ENCODE results near the gene HCRTR1. TPM values are rescaled to one million over a fixed set of nuclear protein-coding genes. Genes with fewer than 3 reads are reported as not detected.

HCRTR1 gene
- total and polyA plus RNA-seq, 2 donors, result 0.09 to 0.21 TPM

GRCh38 chr1:31661856-31662255 is 44.4 kb downstream of the HCRTR1 start:
- Histone ChIP-seq H3K4me1 (ENCODE audit: insufficient read depth) (no peaks in the 10 kb centered on the region), H3K27ac (ENCODE audit: low read depth) (no peak overlapping the region), H3K36me3 (ENCODE audit: insufficient read depth) (no peaks in the 10 kb centered on the region), H3K4me3 (ENCODE audit: low read depth, low read length) (no peak overlapping the region)
- 86% methylated on average over 6 of the region's 6 CpGs for WGBS
- DNase-seq (ENCODE audit: extremely low spot score), result no peak

GRCh38 chr1:31662463-31662862 is 45.0 kb downstream of the HCRTR1 start:
- Histone ChIP-seq H3K36me3 (ENCODE audit: insufficient read depth) (no peaks in the 10 kb centered on the region), H3K27ac (ENCODE audit: low read depth) (no peak overlapping the region), H3K4me1 (ENCODE audit: insufficient read depth) (no peaks in the 10 kb centered on the region), H3K4me3 (ENCODE audit: low read depth, low read length) (no peak overlapping the region)
- WGBS, result 84% methylated on average over 12 of the region's 12 CpGs
- no peak for DNase-seq (ENCODE audit: extremely low spot score)

DNA sequence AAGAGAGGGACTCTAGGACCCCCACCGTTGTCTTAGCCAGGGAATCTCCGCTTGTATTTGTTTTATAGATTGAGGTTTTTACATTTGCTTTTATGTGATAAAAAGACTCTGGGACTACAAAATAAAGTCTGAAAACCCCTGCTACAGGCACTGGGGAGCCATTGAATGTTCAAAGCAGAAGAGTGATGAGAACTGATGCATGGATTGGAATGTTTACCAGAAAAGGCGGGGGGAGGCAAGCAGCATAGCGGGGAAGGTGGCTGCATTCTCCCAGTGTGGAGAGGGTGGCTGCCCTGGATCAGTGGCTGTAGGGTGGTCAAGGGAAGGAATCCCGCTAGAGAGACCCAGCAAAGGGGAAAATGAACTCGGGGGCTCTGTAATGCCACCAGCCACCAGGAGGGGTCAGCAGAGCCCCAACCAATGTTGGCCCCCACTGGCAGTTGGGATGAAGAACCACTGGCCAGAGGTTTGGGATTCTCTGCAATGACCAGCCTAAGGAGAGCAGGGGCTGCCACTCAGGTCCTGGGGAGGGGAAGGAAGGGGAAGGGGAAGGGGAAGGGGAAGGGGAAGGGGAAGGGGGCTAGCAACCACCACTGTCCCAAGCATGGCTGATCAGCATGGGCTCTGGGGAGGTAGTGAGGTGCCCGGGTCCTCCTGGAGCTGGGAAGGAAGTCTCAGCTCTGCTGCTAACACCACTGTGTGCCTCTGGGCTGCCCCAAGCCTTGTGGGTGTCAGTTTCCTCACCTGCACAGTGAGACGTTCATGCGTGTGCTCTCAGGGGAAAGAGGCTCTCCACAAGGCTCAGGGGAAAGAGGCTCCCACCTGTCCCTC is 46.3 kb downstream of the HCRTR1 start:
- no peak for DNase-seq (ENCODE audit: extremely low spot score)
- Histone ChIP-seq H3K36me3 (ENCODE audit: insufficient read depth) (no peaks in the 10 kb centered on the region), H3K27ac (ENCODE audit: low read depth) (no peak overlapping the region), H3K4me3 (ENCODE audit: low read depth, low read length) (no peak overlapping the region), H3K4me1 (ENCODE audit: insufficient read depth) (no peaks in the 10 kb centered on the region)
- 48% methylated on average over 9 of the region's 9 CpGs for WGBS

GRCh38 chr1:31664528-31664927 is 47.0 kb downstream of the HCRTR1 start:
- no peaks in the 10 kb centered on the region for H3K36me3 ChIP-seq (ENCODE audit: insufficient read depth)
- H3K4me1 ChIP-seq (ENCODE audit: insufficient read depth), result no peaks in the 10 kb centered on the region
- 84% methylated on average over 9 of the region's 9 CpGs for WGBS
- H3K4me3 ChIP-seq (ENCODE audit: low read depth, low read length), result no peak overlapping the region
- H3K27ac ChIP-seq (ENCODE audit: low read depth), result no peak overlapping the region
- DNase-seq (ENCODE audit: extremely low spot score), result no peak

DNA sequence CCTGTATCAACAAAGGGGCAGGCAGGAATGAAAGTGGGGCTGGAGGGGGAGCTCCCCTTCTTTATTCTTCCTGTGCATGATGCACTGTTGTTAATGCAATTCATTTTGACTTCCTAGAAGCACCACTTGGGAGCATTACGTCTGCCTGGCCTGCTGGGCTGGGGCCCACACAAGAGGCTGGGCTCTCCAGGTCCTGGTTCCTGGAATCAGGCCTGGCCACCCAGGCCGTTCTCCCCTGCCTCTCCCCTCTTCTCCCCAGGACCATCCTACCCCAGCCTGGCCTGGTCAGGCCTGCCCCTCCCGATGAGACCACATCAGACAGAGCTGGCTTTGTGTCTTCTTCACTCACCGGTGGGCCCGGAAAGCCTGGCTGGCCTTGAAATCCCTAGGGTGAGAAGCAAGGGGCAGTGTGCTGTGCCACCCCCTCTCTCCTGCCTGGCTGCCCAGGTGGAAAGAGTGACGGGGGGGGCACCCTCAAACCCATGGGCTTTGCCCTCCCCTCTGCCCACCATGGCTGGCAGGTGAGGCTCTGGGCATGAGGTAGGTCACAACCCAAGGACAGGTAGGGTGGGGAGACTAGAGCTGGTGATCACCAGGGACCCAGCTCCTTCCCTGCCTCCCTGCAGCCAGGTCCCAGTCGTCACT is 47.9 kb downstream of the HCRTR1 start:
- DNase-seq (ENCODE audit: extremely low spot score), result no peak
- H3K27ac ChIP-seq (ENCODE audit: low read depth), result no peak overlapping the region
- no peak overlapping the region for H3K4me3 ChIP-seq (ENCODE audit: low read depth, low read length)
- WGBS, result 60% methylated on average over 7 of the region's 7 CpGs
- H3K4me1 ChIP-seq (ENCODE audit: insufficient read depth), result no peaks in the 10 kb centered on the region
- H3K36me3 ChIP-seq (ENCODE audit: insufficient read depth), result no peaks in the 10 kb centered on the region

GRCh38 chr1:31666263-31666963 is 48.9 kb downstream of the HCRTR1 start:
- 48% methylated on average over 10 of the region's 10 CpGs for WGBS
- Histone ChIP-seq H3K4me1 (ENCODE audit: insufficient read depth) (no peaks in the 10 kb centered on the region), H3K36me3 (ENCODE audit: insufficient read depth) (no peaks in the 10 kb centered on the region), H3K27ac (ENCODE audit: low read depth) (no peak overlapping the region), H3K4me3 (ENCODE audit: low read depth, low read length) (no peak overlapping the region)
- no peak for DNase-seq (ENCODE audit: extremely low spot score)

DNA sequence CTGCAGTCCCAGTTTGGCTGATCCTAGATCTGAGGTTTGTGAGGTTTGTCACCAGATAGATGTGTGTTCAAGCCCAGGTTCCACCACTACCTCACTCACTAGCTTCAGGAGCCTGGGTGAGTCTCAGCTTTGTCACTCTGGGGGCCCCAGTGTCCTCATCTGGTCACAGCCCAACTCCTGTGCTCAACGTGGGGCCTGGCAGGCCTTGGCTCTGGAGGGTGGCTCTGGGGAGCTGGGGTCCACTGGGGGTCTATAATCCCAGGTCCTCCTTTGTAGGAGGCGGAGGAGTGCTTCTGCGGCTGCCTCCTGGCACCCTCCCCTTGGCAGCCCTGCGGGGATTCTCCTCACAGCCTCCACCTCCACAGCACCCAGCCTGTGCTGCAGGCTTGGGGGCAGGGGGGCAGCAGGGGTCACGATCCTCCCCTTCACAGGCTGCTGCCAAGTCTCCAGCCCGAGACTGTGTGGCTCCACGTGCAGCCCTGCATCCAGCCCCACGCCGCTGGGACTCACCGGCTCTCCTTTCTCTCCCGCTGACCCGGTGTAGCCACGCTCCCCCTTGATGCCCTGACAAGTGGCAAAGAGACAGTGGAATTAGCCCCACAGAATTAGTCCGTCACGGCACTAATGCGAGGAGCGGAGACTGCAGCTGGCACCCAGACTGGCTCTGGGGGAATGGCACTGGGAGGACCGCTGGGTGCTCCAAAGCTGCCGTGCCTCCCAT is 49.7 kb downstream of the HCRTR1 start:
- 71% methylated on average over 19 of the region's 19 CpGs for WGBS
- Histone ChIP-seq H3K27ac (ENCODE audit: low read depth) (no peak overlapping the region), H3K4me1 (ENCODE audit: insufficient read depth) (no peaks in the 10 kb centered on the region), H3K4me3 (ENCODE audit: low read depth, low read length) (no peak overlapping the region), H3K36me3 (ENCODE audit: insufficient read depth) (no peaks in the 10 kb centered on the region)
- DNase-seq (ENCODE audit: extremely low spot score), result no peak

- DNase-seq (ENCODE audit: extremely low spot score), result no peak
- Histone ChIP-seq H3K4me3 (ENCODE audit: low read depth, low read length) (no peak overlapping the region), H3K36me3 (ENCODE audit: insufficient read depth) (no peaks in the 10 kb centered on the region), H3K27ac (ENCODE audit: low read depth) (no peak overlapping the region), H3K4me1 (ENCODE audit: insufficient read depth) (no peaks in the 10 kb centered on the region)
- 75% methylated on average over 11 of the region's 11 CpGs for WGBS
These were observed 50.9 kb downstream of the HCRTR1 start for GRCh38 chr1:31668303-31668883.

GRCh38 chr1:31669433-31669785 is 51.9 kb downstream of the HCRTR1 start:
- WGBS, result 54% methylated on average over 7 of the region's 7 CpGs
- Histone ChIP-seq H3K27ac (ENCODE audit: low read depth) (peak overlapping the region; percentile 61), H3K4me3 (ENCODE audit: low read depth, low read length) (no peak overlapping the region), H3K36me3 (ENCODE audit: insufficient read depth) (no peaks in the 10 kb centered on the region), H3K4me1 (ENCODE audit: insufficient read depth) (no peaks in the 10 kb centered on the region)
- no peak for DNase-seq (ENCODE audit: extremely low spot score)

DNA sequence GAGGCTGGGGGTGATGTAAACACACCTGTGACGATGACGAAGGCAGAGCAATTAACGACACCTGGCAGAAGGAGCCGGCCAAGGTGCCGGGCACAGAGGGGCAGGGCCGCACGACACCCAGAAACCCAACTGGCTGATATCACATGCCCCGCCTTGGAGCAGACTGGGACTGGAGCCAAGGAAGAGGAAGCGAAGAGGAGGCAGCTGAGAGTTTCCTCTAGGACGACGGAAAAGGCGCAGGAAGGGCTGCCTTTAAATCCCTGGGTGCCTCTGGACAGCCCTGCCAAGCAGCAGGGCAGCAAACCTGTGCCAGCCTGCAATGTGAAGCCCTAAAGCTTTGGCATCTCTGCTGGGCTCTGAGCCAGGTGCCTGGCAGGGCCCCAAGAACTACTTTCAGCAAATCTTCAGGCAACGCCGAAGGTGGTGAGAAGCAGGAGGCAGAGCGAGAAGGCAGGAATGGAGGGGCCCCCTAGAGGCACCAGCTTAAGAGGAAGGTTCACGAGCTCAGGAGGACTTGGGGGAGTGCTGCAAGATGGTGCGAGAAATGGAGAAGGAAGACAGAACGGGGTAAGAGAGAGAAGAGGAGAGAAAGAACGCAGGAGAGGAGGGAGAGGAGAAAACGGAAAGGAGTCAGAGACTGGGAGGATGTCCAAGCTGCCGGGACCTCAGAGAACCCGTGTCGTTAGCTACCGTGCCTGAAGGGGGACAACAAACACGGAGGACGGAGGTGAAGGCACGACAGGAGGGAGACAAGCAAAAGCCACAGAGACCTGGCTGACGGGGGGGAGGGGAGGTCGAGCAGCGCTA is 52.5 kb downstream of the HCRTR1 start:
- Histone ChIP-seq H3K4me1 (ENCODE audit: insufficient read depth) (no peaks in the 10 kb centered on the region), H3K36me3 (ENCODE audit: insufficient read depth) (no peaks in the 10 kb centered on the region), H3K27ac (ENCODE audit: low read depth) (peak overlapping the region; percentile 61), H3K4me3 (ENCODE audit: low read depth, low read length) (no peak overlapping the region)
- DNase-seq (ENCODE audit: extremely low spot score), result peak; percentile 68
- 11% methylated on average over 30 of the region's 30 CpGs for WGBS

GRCh38 chr1:31670593-31670964 is 53.1 kb downstream of the HCRTR1 start:
- no peak for DNase-seq (ENCODE audit: extremely low spot score)
- no peak overlapping the region for H3K4me3 ChIP-seq (ENCODE audit: low read depth, low read length)
- 35% methylated on average over 6 of the region's 6 CpGs for WGBS

DNA sequence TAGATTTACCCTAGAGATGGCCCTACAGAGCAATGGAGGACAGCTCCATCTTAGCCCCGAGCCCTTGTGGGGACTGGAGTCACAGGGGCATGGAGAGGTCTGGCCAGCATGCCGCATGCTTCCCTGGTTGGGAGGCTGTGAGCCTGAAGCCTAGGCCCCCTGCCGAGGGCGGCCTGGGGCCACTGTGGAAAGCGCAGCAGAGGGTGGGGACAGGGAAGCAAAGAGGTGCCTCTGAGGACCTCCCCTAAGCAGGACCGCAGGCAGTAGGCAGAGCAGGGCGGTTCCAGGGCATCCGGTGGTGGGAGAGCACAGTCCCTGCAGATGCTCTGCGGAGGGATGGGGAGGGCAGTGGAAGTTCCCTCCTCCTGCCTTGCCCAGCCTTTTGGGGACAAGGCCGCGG is 53.7 kb downstream of the HCRTR1 start:
- Histone ChIP-seq H3K36me3 (ENCODE audit: insufficient read depth) (no peaks in the 10 kb centered on the region), H3K27ac (ENCODE audit: low read depth) (no peak overlapping the region), H3K4me3 (ENCODE audit: low read depth, low read length) (no peak overlapping the region), H3K4me1 (ENCODE audit: insufficient read depth) (no peaks in the 10 kb centered on the region)
- no peak for DNase-seq (ENCODE audit: extremely low spot score)
- 75% methylated on average over 11 of the region's 11 CpGs for WGBS

More at GRCh38 chr1:31670593-31670964, 53.1 kb downstream of the HCRTR1 start:
- H3K4me1 ChIP-seq (ENCODE audit: insufficient read depth), result no peaks in the 10 kb centered on the region
- peak overlapping the region; percentile 43 for H3K27ac ChIP-seq (ENCODE audit: low read depth)
- H3K36me3 ChIP-seq (ENCODE audit: insufficient read depth), result no peaks in the 10 kb centered on the region
